Measurements from ENCODE around the gene TRDN.

The TRDN gene

DNA sequence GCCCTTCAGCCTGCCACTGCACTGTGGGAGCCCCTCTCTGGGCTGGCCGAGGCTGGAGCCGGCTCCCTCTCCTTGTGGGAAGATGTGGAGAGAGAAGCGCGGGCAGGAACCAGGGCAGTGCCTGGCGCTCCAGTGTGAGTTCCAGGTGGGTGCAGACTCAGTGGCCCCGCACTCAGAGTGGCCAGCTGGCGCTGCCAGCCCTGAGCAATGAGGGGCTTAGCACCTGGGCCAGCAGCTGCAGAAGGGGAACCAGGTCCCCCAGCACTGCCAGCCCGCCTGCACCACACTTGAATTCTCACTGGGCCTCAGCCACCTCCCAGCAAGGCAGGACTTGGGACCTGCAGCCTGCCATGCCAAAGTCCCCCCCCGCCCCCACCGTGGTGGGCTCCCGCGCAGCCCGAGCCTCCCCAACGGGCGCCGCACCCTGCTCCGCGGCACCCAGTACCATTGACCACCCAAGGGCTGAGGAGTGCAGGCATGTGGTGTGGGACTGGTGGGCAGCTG is 434.8 kb downstream of the TRDN start:
- no peak for DNase-seq (ENCODE audit: extremely low read depth in 1 of 2, low read depth in 1 of 2)

DNA sequence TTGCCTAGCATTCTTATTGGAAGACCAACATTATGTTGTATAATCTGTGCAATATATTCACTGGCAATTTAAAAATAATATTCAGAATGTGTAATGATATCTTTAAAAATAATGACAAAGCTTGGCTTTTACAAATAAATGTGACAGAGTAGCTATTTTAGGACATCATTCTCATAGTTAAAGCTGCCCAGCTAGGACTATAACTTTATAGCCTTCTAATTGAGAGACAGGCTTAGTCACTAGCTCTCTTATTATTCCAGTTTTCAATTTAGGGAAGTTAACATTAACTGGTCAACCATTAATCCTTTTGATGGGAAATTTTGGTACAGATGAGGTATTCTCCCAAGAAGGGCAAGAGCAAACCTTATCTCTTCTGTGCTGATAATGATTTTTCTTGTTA is 443.5 kb downstream of the TRDN start:
- DNase-seq (ENCODE audit: extremely low read depth in 1 of 2, low read depth in 1 of 2) = no peak

DNA sequence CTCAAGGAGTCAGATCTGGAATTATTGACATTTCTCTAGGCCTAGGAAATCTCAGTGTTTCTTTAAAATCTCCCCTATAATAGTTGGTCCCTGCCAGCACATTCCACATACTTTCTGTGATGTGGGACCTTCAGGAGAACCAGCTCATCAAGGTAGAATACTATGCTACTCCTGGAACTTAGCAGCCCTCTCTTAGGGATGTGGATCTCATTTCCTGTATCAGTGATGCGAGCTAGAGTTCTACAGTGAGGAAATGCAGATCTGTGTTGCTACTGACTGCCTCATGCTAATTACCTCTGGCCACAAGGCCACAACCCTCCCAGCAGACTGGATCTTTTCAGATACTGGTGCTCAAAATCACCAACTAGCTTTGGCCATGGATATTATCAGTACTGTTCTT is 446.9 kb downstream of the TRDN start:
- no peak for DNase-seq (ENCODE audit: extremely low read depth in 1 of 2, low read depth in 1 of 2)

DNA sequence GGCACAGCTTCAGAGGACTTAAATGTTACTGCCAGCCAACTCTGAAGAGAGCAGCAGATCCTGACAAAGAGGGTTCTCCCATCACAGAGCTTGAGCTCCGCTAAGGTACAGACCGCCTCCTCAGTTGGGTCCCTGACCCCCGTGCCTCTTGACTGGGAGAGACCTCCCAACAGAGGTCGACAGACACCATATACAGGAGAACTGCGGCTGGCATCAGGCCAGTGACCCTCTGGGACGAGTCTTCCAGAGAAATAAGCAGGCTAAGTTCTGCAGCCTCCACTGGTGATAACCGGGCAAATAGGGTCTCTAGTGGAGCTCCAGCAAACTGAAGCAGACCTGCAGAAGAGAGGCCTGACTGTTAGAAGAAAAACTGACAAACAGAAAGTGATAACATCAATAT is 453.8 kb downstream of the TRDN start:
- DNase-seq (ENCODE audit: extremely low read depth in 1 of 2, low read depth in 1 of 2) = no peak

DNA sequence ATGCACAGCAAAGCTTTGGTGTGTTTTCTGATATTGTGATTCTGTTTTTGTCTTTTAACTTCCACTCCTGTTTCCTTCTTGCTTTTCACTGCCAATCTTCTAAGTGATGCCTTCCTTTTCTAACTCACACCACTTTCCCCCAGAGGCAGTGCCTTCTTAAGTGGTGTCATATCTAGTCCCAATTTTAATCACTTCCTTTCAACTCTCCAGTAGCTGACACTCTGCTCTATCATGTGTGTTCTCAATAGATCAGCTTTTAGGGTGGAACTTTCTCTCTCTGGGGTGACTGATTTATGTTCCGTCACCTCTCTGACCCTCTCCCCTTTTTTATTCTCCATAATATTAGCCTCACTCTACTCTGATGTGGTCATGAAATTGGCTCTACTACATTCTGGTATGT is 460.0 kb downstream of the TRDN start:
- no peak for DNase-seq (ENCODE audit: extremely low read depth in 1 of 2, low read depth in 1 of 2)

DNA sequence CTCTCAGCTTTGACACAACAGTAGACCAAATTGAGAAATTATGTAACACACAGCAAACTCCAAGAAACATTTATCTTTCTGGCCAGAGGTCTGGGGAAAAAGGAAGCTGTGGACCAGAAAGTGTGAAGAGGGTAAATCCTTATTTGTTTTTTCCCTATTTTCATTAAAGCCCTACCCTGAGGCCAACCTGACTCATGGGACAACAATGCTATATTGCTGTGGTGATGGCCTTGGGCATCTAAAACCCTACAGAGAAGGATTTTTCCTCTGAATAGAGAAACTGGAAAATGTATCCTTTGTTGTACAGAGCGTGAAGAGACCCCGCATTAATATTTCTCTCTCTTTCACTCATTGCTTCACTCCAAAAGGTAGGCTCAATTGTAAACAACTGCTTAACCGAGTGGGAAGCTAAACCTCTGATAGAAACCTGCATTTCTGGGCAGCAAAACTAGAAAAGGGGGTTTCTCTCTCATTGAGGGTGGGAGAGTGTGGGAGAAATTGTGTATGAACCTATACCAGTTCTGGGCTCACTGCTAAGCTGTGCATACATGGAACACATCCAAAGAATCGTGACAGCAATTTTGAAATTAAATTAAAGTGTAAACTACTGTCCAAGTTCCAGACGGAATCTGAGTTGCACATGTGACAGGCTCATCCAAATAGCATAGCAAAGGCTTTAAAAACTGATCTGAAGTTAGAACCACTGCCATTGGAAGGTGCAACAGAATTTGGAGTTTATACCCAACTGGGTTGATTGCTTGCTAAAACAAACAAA is 465.2 kb downstream of the TRDN start:
- no peak for DNase-seq (ENCODE audit: extremely low read depth in 1 of 2, low read depth in 1 of 2)

DNA sequence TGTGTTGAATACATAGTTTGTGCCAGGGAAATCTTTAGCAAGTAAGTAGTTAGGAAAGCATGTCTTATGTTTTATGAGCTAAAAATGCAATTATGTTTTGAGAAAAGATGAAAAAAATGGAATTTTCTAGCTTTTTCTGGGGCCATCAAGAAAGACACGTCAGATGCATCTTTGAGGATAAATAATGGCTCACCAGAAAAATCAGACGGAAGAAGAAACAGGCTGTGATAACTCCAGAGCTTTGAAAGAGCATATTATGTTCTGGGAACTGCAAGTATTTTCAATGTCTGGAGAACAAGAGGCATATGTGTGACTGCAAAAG is 467.0 kb downstream of the TRDN start:
- no peak for DNase-seq (ENCODE audit: extremely low read depth in 1 of 2, low read depth in 1 of 2)

DNA sequence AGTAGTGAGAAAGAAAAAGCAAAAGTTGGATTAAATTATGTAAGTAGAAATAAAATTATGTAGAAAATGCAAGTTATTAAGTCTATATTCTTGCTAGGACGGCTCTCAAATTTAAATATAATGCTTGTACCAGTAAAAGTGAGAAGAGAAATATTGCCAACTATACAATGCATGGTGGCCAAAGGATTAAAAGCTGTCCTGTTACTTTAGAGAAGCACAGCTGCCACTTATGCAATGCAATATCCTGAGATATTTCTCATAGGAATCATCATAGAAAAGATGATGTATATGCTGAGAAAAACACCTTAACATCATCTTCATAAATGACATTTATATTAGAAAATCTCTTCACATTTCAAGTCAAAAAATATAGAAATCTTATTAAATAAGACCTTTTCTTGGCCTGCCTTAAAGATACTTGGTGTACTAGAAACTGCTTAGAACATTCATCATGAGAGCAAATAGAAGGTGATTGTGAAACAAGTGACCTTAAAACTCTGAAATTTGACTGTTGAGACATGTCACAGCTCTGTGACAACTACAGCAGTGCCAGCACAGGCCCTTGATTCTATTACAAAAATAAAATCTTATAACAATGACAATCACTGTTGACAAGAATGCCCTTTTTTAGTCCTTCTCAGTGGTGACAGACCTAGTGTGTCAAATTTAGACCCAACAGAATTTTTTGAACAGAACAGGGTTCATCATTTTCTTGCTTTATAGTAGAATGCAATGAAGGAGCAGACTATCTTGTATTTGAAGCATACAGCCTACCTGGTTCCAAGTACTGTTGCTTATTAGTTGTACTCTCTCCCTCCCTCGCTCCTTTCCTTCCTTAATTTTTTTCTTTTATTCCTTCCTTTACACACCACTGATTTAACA is 467.6 kb downstream of the TRDN start:
- DNase-seq (ENCODE audit: extremely low read depth in 1 of 2, low read depth in 1 of 2) = no peak

DNA sequence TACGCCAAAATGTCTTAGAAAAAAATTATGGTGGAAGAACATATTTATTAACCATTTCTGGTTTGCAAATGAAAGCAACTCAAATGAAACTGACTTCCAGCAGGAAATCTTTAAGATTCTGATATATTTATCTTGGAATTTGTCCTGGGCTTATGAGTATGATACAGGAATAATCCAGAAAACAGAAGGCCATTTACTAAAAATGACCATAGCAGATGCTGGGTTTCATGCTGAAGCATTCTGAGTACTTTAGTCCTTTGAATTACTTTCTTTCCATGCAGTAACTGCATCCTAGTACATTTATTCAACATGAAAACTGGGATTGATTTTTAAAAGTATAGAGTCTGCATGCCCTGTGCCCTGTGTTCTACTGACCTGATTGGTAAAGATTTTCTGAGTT is 468.3 kb downstream of the TRDN start:
- DNase-seq (ENCODE audit: extremely low read depth in 1 of 2, low read depth in 1 of 2) = no peak

Data from activated CD8-positive, alpha-beta memory T cell treated with anti-CD3 and anti-CD28 coated beads for 1 hour (primary cell).